ENCODE results near the gene DLEC1.
"Not testable (repeated sequence)": the region's sequence is repeated elsewhere in the genome, so short reads cannot be mapped to it uniquely, and the experiment has no call there.

The DLEC1 gene

GRCh38 chr3:38084334-38085310 is 45.6 kb downstream of the DLEC1 start:
- peak in 3 of 5 experiments; percentile 24 to 49 (median 35) for DNase-seq

GRCh38 chr3:38085311-38085942 is 46.4 kb downstream of the DLEC1 start:
- no peak for DNase-seq

- DNase-seq: no peak
These were observed 46.9 kb downstream of the DLEC1 start for GRCh38 chr3:38085943-38086324.

DNA sequence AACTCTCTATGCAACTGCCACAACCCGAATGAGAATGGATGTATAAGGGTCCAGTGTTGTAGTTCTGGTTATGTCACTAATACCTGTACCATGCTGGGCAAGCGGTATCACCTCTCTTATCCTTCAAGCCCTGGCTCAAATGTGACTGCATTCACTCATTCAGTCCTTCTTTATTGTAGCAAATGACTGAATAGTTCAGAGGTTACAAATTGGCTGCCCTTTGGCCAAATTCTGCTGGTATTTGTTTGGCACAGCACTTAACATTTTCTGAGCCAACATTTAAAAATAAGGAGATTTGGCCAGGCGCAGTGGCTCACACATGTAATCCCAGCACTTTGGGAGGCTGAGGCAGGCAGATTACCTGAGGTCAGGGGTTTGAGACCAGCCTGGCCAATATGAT is 47.5 kb downstream of the DLEC1 start:
- no peak for DNase-seq

DNA sequence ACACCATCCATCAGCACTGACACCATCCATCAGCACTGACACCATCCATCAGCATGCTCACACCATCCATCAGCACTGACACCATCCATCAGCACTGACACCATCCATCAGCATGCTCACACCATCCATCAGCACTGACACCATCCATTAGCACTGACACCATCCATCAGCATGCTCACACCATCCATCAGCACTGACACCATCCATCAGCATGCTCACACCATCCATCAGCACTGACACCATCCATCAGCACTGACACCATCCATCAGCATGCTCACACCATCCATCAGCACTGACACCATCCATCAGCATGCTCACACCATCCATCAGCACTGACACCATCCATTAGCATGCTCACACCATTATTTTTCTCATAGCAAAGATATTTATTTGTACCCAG is 48.3 kb downstream of the DLEC1 start:
- DNase-seq: not testable (repeated sequence)

- DNase-seq: no peak
These were observed 49.4 kb downstream of the DLEC1 start for GRCh38 chr3:38088126-38089078.

DNA sequence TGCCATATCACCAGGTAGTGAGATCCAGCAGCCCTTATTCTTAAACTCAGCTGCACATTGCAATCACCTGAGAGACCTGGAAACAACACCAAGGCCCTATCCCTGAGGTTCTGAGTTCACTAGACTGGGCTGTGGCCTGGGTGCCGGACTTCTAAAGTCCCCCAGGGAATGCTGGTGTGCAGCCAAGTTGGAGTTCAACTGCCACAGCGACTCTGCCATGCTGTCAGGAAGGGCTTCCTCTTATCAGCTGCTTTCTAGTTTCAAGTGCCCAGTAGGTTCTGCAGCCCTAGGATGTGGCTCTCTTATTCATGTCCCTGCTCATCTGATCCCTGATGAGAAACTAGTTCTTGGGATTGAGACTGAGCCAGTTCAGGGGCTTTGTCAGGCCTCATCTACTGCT is 50.2 kb downstream of the DLEC1 start:
- no peak for DNase-seq

DNA sequence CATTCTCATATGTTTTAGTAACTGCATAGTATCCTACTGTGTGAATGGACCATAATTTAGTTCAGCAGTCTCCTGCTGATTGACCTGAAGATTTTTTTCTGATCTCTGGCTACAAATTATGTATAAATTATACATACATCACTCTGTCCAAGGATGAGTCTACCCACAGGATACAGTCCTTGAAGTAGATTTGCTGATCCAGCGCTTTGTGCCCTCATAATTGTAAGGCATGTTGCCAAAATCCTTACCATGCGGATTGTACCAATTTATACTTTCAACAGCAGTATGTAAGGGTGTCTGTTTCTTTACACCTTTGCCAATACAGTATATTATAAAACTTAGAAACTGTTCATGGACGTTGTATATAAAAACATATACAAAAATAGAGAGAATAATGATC is 51.4 kb downstream of the DLEC1 start:
- no peak for DNase-seq

DNA sequence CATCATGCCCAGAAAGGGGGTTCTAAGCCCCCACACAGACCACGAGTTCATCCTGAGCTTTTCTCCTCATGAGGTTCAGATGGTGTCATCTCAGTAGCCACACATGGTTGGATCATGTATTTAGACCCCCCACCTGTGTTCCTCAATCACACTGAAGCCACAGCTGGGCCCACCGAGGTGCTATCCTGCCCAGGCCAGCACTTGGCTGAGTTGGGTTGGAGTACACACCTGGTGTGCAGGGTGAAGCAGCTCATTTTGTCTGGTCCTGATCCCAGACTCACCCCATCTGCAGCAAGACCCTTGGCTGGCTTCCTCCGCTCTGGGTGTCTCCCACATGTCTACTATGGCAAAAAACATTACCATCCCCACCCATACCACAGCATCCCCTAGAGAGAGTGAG is 56.0 kb downstream of the DLEC1 start:
- DNase-seq: no peak

- DNase-seq: no peak
These were observed 56.9 kb downstream of the DLEC1 start for GRCh38 chr3:38095669-38096483.

DNA sequence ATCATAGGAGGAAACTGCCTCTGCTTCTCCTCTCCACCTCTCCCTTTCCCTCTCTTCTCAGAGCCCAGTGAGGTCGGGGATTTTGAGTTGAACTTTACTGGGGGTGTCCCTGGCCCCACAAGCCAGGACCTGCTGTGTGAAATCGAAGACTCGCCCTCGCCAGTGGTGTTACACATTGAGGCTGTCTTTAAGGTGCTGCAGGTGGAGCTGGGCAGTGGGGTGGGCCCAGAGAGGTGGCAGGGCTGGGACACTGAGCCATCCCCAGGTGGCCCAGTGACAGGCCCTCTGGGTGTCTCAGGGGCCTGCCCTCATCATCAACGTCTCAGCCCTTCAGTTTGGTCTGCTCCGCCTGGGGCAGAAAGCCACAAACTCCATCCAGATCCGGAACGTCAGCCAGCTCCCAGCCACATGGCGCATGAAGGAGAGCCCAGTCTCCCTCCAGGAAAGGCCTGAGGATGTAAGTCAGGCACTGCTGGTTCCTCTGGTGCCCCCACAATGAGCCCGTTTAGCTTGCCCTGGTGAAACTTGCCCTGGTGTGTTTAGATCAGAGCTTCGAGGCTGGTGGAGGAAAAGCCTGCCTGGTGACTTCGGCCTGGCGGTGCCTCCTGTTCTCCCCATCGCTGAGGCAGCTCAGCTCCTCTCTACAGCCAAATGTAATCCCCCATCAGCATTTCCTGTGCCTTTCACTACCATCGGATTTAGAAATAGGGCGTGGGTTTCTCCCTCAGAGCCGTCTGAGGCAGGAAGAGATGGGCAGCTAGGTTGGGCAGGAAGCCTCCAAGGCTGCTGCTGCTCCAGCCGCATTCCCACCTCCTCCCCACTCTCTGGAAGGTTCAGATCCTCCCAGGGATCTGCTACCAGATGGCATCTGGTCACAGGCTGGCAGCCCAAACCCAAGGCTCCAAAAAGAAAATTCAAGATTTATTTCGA is 58.7 kb downstream of the DLEC1 start:
- no peak for DNase-seq

GRCh38 chr3:38098376-38098723 is 59.3 kb downstream of the DLEC1 start:
- DNase-seq: no peak

DNA sequence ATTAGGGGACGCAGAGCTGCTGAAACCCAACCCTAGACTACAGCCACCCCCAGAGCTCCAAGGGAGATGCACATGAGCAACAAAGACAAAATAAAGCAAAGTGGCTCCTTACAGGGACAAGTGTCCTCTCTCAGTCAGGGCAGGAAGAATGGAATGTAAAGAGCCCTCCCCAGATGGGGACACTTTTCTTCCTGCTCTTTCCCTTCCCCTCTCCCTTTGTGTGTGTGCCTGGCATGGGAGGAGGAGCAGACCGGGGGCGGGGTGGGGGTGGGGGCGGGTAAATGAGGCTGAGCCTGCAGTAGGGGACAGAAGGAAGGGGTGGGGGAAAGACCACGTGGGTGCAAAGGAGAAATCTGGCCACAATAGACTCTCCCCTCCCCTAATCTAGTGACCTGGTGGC is 60.5 kb downstream of the DLEC1 start:
- no peak for DNase-seq

DNA sequence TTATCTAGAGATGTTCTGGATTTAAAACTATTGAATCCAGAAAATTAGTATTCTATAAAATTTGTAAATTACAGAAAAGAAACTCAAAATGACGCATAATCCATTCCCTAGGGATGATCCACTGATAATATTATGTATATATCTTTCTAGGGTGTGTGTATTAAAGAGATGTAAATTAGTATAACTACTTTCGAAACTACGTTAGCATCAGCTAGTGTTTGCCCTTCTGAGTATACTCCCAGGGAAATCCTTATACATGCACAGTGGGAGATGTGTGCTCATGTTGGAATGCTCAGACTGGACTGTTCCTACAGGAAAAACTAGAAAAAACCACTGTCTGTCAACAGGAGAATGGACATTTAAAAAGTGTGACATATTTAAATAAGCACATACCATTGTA is 61.5 kb downstream of the DLEC1 start:
- DNase-seq: no peak

GRCh38 chr3:38101811-38102443 is 62.9 kb downstream of the DLEC1 start:
- DNase-seq: no peak

DNA sequence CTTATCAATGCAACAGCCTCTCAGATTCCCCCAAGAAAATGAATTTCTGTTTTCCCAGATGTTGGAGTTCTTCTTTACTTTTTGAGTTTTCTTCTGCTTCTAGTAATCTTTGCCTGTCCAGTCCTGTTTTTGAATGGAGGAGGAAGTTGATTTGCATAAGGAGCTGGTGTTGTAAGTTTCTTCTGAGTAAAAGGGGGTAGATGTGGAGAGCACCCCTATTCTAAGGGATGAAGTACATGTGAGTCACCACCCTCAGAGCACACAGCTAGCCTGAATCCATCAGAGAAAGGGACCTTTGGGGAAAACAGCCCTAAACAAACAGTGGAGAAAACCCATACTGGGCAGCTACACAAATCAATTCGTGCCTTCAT is 63.4 kb downstream of the DLEC1 start:
- no peak for DNase-seq

DNA sequence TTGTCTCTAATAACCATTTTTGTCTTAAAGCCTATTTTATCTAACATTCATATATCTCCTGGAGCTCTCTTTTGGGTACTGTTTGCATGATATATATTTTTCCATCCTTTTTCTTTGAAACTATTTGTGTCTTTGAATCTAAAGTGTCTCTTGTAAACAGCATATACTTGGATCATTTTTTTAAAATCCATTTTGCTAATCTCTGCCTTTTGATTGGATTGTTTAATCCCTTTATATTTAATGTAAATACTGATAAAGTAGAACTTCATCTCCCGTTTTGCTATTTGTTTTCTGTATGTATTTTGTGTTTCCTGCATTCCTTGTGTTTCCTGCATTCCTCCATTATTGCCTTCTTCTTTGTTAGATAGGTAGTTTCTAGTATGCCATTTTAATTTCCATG is 66.5 kb downstream of the DLEC1 start:
- DNase-seq: no peak

- DNase-seq: no peak
These were observed 69.1 kb downstream of the DLEC1 start for GRCh38 chr3:38107911-38108648.

- no peak for DNase-seq
These were observed 69.9 kb downstream of the DLEC1 start for GRCh38 chr3:38108649-38109579.
